Panc1 (cell line): ENCODE measurements around the gene ELF5. TPM values are rescaled to one million over a fixed set of nuclear protein-coding genes. Genes with fewer than 3 reads are reported as not detected.

Experiments used
- ATAC-seq: fragments of 200-7000 bp; cut with Tn5 transposase; 2 replicates; pipeline ENCODE4 v1.9.1; 2020; ENCODE audit warnings: mild to moderate bottlenecking, moderate library complexity
- BruUV-seq: library from RNA; stranded (reverse); fragments of 400-500 nt; replicated peaks from 2 replicates; lab custom pipeline; 2021; lab: Mats Ljungman, UMichigan
- CTCF ChIA-PET: fragments of 300-600 bp; sonication (Branson Sonifier 250); formaldehyde crosslinking; loops from one replicate; lab custom pipeline; 2022; ENCODE audit warnings: antibody characterized with exemption; lab: Charles Lee
- POLR2A ChIA-PET: fragments of 300-600 bp; sonication (Branson Sonifier 250); formaldehyde crosslinking; loops from one replicate; lab custom pipeline; 2022; ENCODE audit warnings: antibody characterized with exemption; lab: Charles Lee
- DNase-seq: peaks from one replicate; pipeline ENCODE4 v3.0.0-alpha.2; 2010; ENCODE audit warnings: low read depth, low spot score
- H3K27ac ChIP-seq: 2 replicates; pipeline ENCODE4 v1.5.1; 2011; ENCODE audit warnings: mild to moderate bottlenecking, low read length, inconsistent platforms
- H3K27me3 ChIP-seq: fragments of 200-500 bp; sonication (Bioruptor generic); 2 replicates; pipeline ENCODE4 v1.6.0; 2014; ENCODE audit warnings: low read length, inconsistent platforms; ENCODE audit not compliant: control insufficient read depth, insufficient read depth
- H3K36me3 ChIP-seq: fragments of 200-500 bp; sonication (Bioruptor generic); 2 replicates; pipeline ENCODE4 v1.5.1; 2014; ENCODE audit warnings: inconsistent platforms, mild to moderate bottlenecking, low read length, moderate library complexity; ENCODE audit not compliant: control insufficient read depth, insufficient read depth
- H3K4me1 ChIP-seq: 2 replicates; pipeline ENCODE4 v1.5.1; 2011; ENCODE audit warnings: inconsistent platforms, mild to moderate bottlenecking, low read length, moderate library complexity; ENCODE audit not compliant: control insufficient read depth, insufficient read depth
- H3K4me3 ChIP-seq, 2 experiments: 2 replicates each; pipeline ENCODE4 v1.5.1; 2011 to 2012; ENCODE audit warnings: low read depth in 2 of 2, low read length in 2 of 2, mild to moderate bottlenecking in 2 of 2, inconsistent platforms in 1 of 2, moderate library complexity in 1 of 2
- H3K9me3 ChIP-seq: fragments of 200-500 bp; sonication (Bioruptor generic); 2 replicates; pipeline ENCODE4 v1.5.1; 2014; ENCODE audit warnings: low read depth, mild to moderate bottlenecking, inconsistent platforms, low read length, moderate library complexity; ENCODE audit not compliant: control insufficient read depth, insufficient read depth
- CTCF ChIP-seq: fragments of 450-650 bp; IDR thresholded peaks from 2 replicates; pipeline ENCODE4 v1.5.1; 2017; ENCODE audit warnings: mild to moderate bottlenecking
- POLR2AphosphoS5 ChIP-seq: IDR thresholded peaks from 2 replicates; pipeline ENCODE4 v1.6.1; 2012; ENCODE audit warnings: mild to moderate bottlenecking, low read depth, low read length, moderate library complexity
- REST ChIP-seq, 2 experiments: IDR thresholded peaks; 2 replicates each; pipeline ENCODE4 v1.6.1; 2011 to 2012; ENCODE audit warnings: low read depth in 2 of 2, control low read depth in 1 of 2, low read length in 1 of 2, mild to moderate bottlenecking in 1 of 2, moderate library complexity in 1 of 2; ENCODE audit not compliant: insufficient read depth in 1 of 2
- SIN3A ChIP-seq: IDR thresholded peaks from 2 replicates; pipeline ENCODE4 v1.6.1; 2012; ENCODE audit warnings: low read depth, mild to moderate bottlenecking, low read length, moderate library complexity, borderline replicate concordance; ENCODE audit not compliant: insufficient read depth
- TCF7L2 ChIP-seq: IDR thresholded peaks from 2 replicates; pipeline ENCODE4 v1.6.1; 2011; ENCODE audit warnings: mild to moderate bottlenecking, low read depth, low read length, inconsistent platforms
- in situ Hi-C: cut with HindIII; loops from 2 replicates; pipeline ENCODE4 v1.10.0; 2016; ENCODE audit warnings: low sequenced_read_pairs, low pct_unique_long_range_greater_than_20kb
- intact Hi-C: fragments of 100-400 bp; cut with micrococcal nuclease; formaldehyde crosslinking; loops from one replicate; pipeline ENCODE4 v1.10.0; 2022; ENCODE audit not compliant: unreplicated experiment
- total RNA-seq: library from RNA; stranded (reverse); gene quantifications from one replicate; pipeline ENCODE4 v1.2.1, GENCODE V29; 2021; ENCODE audit not compliant: unreplicated experiment

ELF5 gene
- total RNA-seq, 1 experiment from 2014 or later, result not detected

- ChIA-PET POLR2A (no interaction called here), CTCF (interaction anchor here (1.2 kb wide), 1 partner anchor 243 kb away, joined by 3 read pairs; no protein-coding TSS in a partner anchor)
- H3K9me3 ChIP-seq, result no peaks in the 10 kb centered on the region
- peaks cover 26% of the 10 kb centered on the region for H3K27me3 ChIP-seq
- in situ Hi-C loops (no loop called here), intact Hi-C loops (no loop called here)
- no peaks in the 10 kb centered on the region for H3K4me1 ChIP-seq
- no peak overlapping the region for H3K4me3 ChIP-seq
- H3K27ac ChIP-seq, result no peak overlapping the region
- BruUV-seq, result no TSS peak
- no peak for DNase-seq
- no peaks in the 10 kb centered on the region for H3K36me3 ChIP-seq
- no peak for ATAC-seq
- TF ChIP-seq TCF7L2 (no peak), POLR2AphosphoS5 (no peak), REST (IDR thresholded peaks at IDR 0.05; ENCODE audit: insufficient read depth in 1 of 2, low read depth in 2 of 2, low read length in 1 of 2) (no peak), SIN3A (no peak), CTCF (no peak)
These were observed 46.9 kb upstream of the ELF5 start for GRCh38 chr11:34560511-34560910.

GRCh38 chr11:34558673-34559072 is 45.1 kb upstream of the ELF5 start:
- intact Hi-C loops, result no loop called here
- H3K36me3 ChIP-seq, result no peaks in the 10 kb centered on the region
- in situ Hi-C loops, result no loop called here
- H3K27ac ChIP-seq, result no peak overlapping the region
- CTCF ChIA-PET, result no interaction called here
- H3K4me3 ChIP-seq, result no peak overlapping the region
- TF ChIP-seq SIN3A, result no peak
- no peak for TF ChIP-seq TCF7L2
- no peak for TF ChIP-seq CTCF
- TF ChIP-seq POLR2AphosphoS5, result no peak
- TF ChIP-seq REST (IDR thresholded peaks at IDR 0.05; ENCODE audit: insufficient read depth in 1 of 2, low read depth in 2 of 2, low read length in 1 of 2), result no peak
- H3K27me3 ChIP-seq, result peaks cover 29% of the 10 kb centered on the region
- ATAC-seq, result no peak
- POLR2A ChIA-PET, result no interaction called here
- no TSS peak for BruUV-seq
- H3K9me3 ChIP-seq, result no peaks in the 10 kb centered on the region
- DNase-seq, result no peak
- no peaks in the 10 kb centered on the region for H3K4me1 ChIP-seq
